Stimulated activated CD4-positive, alpha-beta T cell treated with anti-CD3 and anti-CD28 coated beads, Interleukin-12 subunit alpha, Interleukin-12 subunit beta, amount 100 ng/mL, for 4 hours (primary cell): ENCODE measurements around the gene TSSK3.

Source experiments
- DNase-seq: peaks from one replicate; pipeline ENCODE4 v3.0.0-alpha.2; 2020

The TSSK3 gene

DNA sequence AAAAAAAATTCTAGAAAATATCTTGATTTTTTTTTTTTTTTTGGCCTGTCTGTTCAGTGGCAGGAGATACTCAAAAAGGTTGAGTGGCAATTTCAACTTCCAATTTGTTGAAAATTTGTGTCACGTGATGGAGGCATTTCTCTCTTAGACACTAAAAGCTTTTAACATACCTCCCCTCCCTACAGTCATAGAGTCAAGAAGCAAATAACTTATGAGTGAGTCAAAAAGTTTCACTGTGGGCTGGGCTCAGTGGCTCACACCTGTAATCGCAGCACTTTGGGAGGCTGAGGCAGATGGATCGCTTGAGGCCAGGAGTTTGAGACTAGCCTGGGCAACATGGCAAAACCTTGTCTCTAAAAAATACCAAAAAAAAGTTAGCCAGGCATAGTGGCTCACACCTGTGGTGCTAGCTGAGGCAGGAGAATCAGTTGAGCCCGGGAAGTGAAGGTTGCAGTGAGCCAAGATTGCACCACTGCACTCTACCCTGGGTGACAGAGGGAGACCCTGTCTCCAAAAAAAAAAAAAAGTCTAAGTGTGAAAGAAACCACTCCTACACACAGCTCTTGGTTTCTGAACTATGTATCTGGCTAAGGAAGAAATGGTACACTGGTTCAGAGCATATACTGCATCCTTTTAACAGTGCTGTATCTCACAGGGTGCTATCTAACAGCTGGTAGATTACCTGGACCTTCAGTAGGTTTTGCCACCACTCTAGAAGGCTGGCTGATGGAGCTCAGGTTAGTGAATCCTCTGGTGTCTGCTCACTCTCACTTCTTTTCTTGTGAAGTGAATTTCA is 43.5 kb downstream of the TSSK3 start:
- DNase-seq: no peak

DNA sequence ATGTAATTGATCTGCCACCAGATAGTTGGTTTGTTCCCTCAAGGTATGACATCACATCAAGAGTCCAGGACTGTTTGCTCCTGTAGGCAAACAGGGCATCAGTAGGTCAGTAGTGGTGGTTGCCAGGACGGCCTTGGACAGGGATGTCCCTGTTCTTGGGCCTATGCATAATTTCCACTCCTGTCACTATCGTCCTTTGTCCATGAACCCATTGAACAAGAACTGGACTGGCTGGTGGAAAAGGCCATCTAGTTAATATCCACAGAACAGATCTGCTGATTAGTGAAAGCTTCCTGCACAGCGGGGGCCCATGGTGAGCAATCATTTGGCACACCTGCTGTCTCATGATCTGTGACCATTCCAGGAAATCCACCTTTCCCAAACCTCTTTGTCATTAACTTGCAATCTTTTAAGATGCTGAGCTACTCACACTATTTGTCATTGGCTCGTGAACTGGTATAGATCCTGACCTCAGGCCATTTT is 44.3 kb downstream of the TSSK3 start:
- no peak for DNase-seq

DNA sequence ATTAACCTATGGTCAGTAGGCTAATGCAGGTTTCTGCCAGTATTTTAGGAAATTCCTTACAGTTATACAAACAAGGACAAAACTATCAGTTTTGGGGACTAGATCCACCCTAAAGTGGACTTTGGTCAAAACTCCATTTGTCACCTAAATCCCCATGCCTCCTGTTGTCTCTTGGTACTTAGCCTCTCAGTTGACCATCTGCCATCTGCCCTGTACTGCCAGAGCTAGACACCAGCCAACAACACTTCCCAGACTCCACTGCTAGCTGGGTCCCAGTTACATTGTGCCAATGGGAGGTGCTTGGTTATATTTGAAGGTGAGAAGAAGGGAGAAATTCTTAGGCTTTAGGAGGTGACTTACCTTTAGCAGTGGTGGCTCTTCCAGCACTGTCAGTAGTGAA is 48.9 kb downstream of the TSSK3 start:
- DNase-seq: no peak

DNA sequence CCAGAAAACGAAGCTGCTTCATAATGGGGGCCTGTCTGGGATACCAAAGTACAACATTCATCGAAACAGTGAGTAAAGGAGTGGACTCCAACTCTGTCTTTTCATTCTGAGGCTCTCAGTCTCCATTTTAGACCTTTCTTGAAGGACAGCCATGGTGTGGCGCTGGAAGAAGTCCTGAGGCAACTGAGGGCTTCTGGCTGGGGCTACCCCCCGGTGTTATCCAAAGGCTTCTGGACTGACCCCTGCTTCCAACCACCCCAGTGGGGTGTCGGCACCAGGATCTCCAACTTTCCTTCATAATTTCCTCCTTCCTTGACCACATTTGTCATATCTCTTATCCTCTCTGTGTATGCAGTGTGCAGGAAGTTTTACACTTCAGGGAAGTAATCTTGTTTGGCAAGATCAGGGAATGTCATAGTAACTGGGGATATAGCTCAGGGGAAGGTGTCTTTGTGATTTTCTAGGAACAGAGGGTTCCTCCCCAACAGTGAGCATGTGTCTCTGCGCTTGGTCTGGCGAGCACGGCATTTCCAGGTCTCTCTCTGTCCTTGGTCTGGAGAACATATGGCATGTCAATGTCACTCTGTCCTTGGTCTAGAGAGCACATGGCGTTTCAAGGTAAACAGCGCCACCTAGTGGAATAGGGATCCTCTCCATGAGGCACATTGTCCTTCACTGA is 51.3 kb downstream of the TSSK3 start:
- peak; percentile 58 for DNase-seq
